ENCODE results near the gene ROBO1. TPM values are rescaled to one million over a fixed set of nuclear protein-coding genes. Genes with fewer than 3 reads are reported as not detected.

The ROBO1 gene
- total and polyA plus RNA-seq, 2 of the 8 experiments (the other 6 are each of a cell fraction or from before 2014, with no cell fraction given), result 51.4 to 91.0 TPM

- Histone ChIP-seq H2BK20ac (ENCODE audit: low read length) (no peak overlapping the region), H2BK120ac (replicated peaks; ENCODE audit: low read depth, low read length) (no peak overlapping the region), H3K9me3 (ENCODE audit: insufficient read depth in 2 of 2, low read depth in 1 of 2, low read length in 1 of 2) (no peaks in the 10 kb centered on the region), H4K91ac (replicated peaks; ENCODE audit: insufficient read length, low read length) (no peak overlapping the region), H3K18ac (ENCODE audit: extremely low read depth, low read length) (no peak overlapping the region), H3K27me3 (replicated peaks in 1 of 4; ENCODE audit: control insufficient read depth in 3 of 4, extremely low read depth in 1 of 4, insufficient read depth in 3 of 4, low read length in 3 of 4) (no peaks in the 10 kb centered on the region), H3K4me1 (replicated peaks in 1 of 4; ENCODE audit: control insufficient read depth in 3 of 4, insufficient read depth in 4 of 4, low read length in 3 of 4) (no peaks in the 10 kb centered on the region), H3K79me2 (ENCODE audit: control insufficient read depth in 1 of 2, insufficient read depth in 2 of 2, low read length in 2 of 2) (peaks cover 0 to 25% of the 10 kb centered on the region in 2 experiments; a peak in 2 of 4 replicates), H3K56ac (replicated peaks; ENCODE audit: insufficient read length, low read depth, low read length) (no peak overlapping the region), H3K79me1 (ENCODE audit: low read depth, low read length) (no peaks in the 10 kb centered on the region), H3K14ac (ENCODE audit: insufficient read length) (no peak overlapping the region), H2BK5ac (ENCODE audit: low read depth, low read length) (no peak overlapping the region), H3K9ac (replicated peaks in 1 of 4; ENCODE audit: extremely low read depth in 1 of 4, low read depth in 3 of 4, low read length in 3 of 4) (no peak overlapping the region), H2BK15ac (ENCODE audit: low read length) (no peak overlapping the region), H3K23me2 (ENCODE audit: low read depth, low read length) (no peaks in the 10 kb centered on the region), H3K4me2 (ENCODE audit: insufficient read depth in 1 of 2, low read depth in 2 of 2, low read length in 2 of 2) (no peak overlapping the region), H4K5ac (ENCODE audit: insufficient read length, low read depth, low read length) (no peak overlapping the region), H2AK5ac (ENCODE audit: low read depth, low read length) (no peak overlapping the region), H3K23ac (ENCODE audit: insufficient read length) (no peak overlapping the region), H3K27ac (ENCODE audit: low read depth, low read length) (no peak overlapping the region), H4K8ac (ENCODE audit: extremely low read depth, insufficient read depth, low read length) (no peak overlapping the region), H4K20me1 (replicated peaks in 1 of 2; ENCODE audit: control insufficient read depth in 1 of 2, insufficient read depth in 2 of 2, low read length in 2 of 2) (peaks cover 1 to 3% of the 10 kb centered on the region in 2 experiments), H2BK12ac (ENCODE audit: low read depth, low read length) (no peak overlapping the region), H3K4ac (replicated peaks; ENCODE audit: insufficient read length, low read depth, low read length) (no peak overlapping the region), H2AFZ (ENCODE audit: low read length) (no peak overlapping the region), H3K36me3 (ENCODE audit: control insufficient read depth in 2 of 4, insufficient read depth in 4 of 4, low read length in 3 of 4) (no peaks in the 10 kb centered on the region), H3K4me3 (ENCODE audit: extremely low read depth in 1 of 4, insufficient read depth in 2 of 4, low read depth in 3 of 4, low read length in 4 of 4) (no peak overlapping the region)
- CTCF ChIA-PET (ENCODE audit: partially characterized antibody), result interaction anchor here (0.9 to 1.5 kb wide), 3 partner anchors 10 to 83 kb away, joined by 3 to 4 read pairs (median 3); no protein-coding TSS in a partner anchor
- no peak for FAIRE-seq
- DNase-seq (ENCODE audit: low read depth in 1 of 2, low spot score in 2 of 2), result no peak
- WGBS, 2 experiments (ENCODE audit: extremely low coverage in 1 of 2, insufficient coverage in 1 of 2, insufficient read length in 1 of 2, insufficient replicate concordance in 2 of 2, low coverage in 1 of 2, low lambda C conversion rate in 2 of 2, missing lambda C conversion rate in 1 of 2), result 82% methylated on average over 3 of the region's 3 CpGs; no CpG with 5 or more reads in 1 of the 2 experiments
- POLR2A ChIA-PET (ENCODE audit: partially characterized antibody), result no interaction called here
- TF ChIP-seq BRCA1 (IDR thresholded peaks at IDR 0.05; ENCODE audit: low read depth, low read length), result no peak
- no peak for TF ChIP-seq RNF2 (IDR thresholded peaks at IDR 0.05; ENCODE audit: borderline replicate concordance, low read depth, low read length, missing control alignments, poor library complexity, severe bottlenecking)
Observed at GRCh38 chr3:78905700-78906099, 862.1 kb downstream of the ROBO1 start.
